ENCODE results near the gene KAZN.

GRCh38 chr1:15062479-15063099, 464.1 kb downstream of the KAZN start:
- TF ChIP-seq CTCF (IDR thresholded peaks at IDR 0.05; ENCODE audit: low read length): peak; percentile 72
- no peak for TF ChIP-seq EZH2 (IDR thresholded peaks at IDR 0.05; ENCODE audit: borderline replicate concordance, low read length)
